HG03196 (cell line): ENCODE measurements around the gene EEF1B2.

Experiments
- ATAC-seq: cut with Tn5 transposase; IDR thresholded peaks from one replicate; pipeline ENCODE4 v1.9.1; 2021; ENCODE audit not compliant: unreplicated experiment

EEF1B2 gene

DNA sequence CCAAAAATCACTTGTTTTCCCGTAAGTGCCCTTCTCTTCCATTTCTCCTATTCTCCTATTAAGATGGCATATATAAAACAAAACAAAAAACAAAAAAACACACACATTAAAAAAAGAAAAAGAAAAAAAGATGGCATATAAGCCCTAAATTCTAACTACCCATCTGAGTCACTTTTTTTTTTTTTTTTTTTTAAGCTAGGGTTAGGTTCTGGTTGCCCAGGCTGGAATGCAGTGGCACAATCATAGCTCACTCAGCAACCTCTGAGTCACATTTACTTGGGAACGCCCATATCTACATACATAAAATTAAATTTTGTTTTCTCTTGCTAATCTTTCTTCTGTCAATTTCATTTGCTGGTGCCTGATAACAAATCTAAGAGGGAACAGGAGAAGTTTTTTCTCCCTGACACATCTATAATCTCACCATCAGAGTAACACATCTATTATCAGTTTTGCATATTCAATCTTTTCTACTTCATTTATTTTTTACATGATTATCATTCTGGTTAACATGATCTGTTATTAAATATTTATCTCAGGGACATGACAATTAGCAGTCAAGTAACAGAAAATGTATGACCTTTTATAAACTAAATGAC, 52.1 kb downstream of the EEF1B2 start:
- ATAC-seq = no peak
